ENCODE results near the gene CLDN3. TPM values are rescaled to one million over a fixed set of nuclear protein-coding genes. Genes with fewer than 3 reads are reported as not detected.

Gene CLDN3
- total and polyA plus RNA-seq, 2 of the 4 experiments (the other 2 are of a cell fraction), result 0.12 to 0.18 TPM

- no peak overlapping the region for H4K91ac ChIP-seq (ENCODE audit: insufficient read depth, low read depth, low read length)
- H3K27me3 ChIP-seq (ENCODE audit: control insufficient read depth, insufficient read depth, low read length), result no peaks in the 10 kb centered on the region
- no peaks in the 10 kb centered on the region for H3K9me3 ChIP-seq (ENCODE audit: control insufficient read depth, insufficient read depth, low read length)
- H2BK15ac ChIP-seq (ENCODE audit: low read depth, low read length), result no peak overlapping the region
- no peak overlapping the region for H3K23ac ChIP-seq (ENCODE audit: low read depth, low read length)
- in situ Hi-C loops (cut with MboI; ENCODE audit: low sequenced_read_pairs), result no loop called here
- H3K4me1 ChIP-seq (ENCODE audit: control insufficient read depth, insufficient read depth, low read length), result peaks cover 7% of the 10 kb centered on the region
- dilution Hi-C loops (cut with HindIII; ENCODE audit: low sequenced_read_pairs, unreplicated experiment), result no loop called here
- H4K5ac ChIP-seq (ENCODE audit: low read depth, low read length), result no peak overlapping the region
- H3K56ac ChIP-seq (ENCODE audit: extremely low read depth, insufficient read depth, low read length), result no peak overlapping the region
- POLR2A ChIA-PET (ENCODE audit: unreplicated experiment), result no interaction called here
- H3K79me1 ChIP-seq (ENCODE audit: low read depth in 1 of 2, low read length in 2 of 2), result peaks cover 5 to 20% of the 10 kb centered on the region in 2 experiments; a peak in 3 of 4 replicates
- H2BK20ac ChIP-seq (ENCODE audit: low read depth, low read length), result no peak overlapping the region
- DNase-seq (no peak), ATAC-seq (ENCODE audit: low read depth) (no peak)
- no peak overlapping the region for H3K4me3 ChIP-seq (ENCODE audit: insufficient read depth, low read depth, low read length)
- no peak overlapping the region for H3K27ac ChIP-seq (ENCODE audit: insufficient read depth, low read length)
- H3K36me3 ChIP-seq (ENCODE audit: control insufficient read depth, insufficient read depth, low read length), result 0 out of 2 replicates have a peak, but pooled peaks cover 2% of the 10 kb centered on the region
- no peak overlapping the region for H2BK120ac ChIP-seq (ENCODE audit: low read depth, low read length)
- WGBS, 2 experiments (ENCODE audit: extremely low coverage in 2 of 2, insufficient read length in 1 of 2), result 38% methylated on average over 2 of the region's 5 CpGs; no CpG with 5 or more reads in 1 of the 2 experiments
- H4K20me1 ChIP-seq (ENCODE audit: insufficient read depth, low read length), result peaks cover 3% of the 10 kb centered on the region; the same call in 1 of the 2 replicates
- no peak overlapping the region for H3K4me2 ChIP-seq (ENCODE audit: low read depth, low read length)
- no TSS peak for BruUV-seq (replicated peaks)
- H2AFZ ChIP-seq (replicated peaks; ENCODE audit: low read length, poor library complexity), result no peak overlapping the region
- no peak overlapping the region for H3K14ac ChIP-seq (replicated peaks; ENCODE audit: low read depth, low read length)
- no peak overlapping the region for H2AK5ac ChIP-seq (ENCODE audit: low read depth, low read length)
- no peak overlapping the region for H4K8ac ChIP-seq (ENCODE audit: low read depth in 2 of 2, low read length in 2 of 2)
- no peak overlapping the region for H3K18ac ChIP-seq (ENCODE audit: low read depth, low read length)
- TF ChIP-seq ELK1 (IDR thresholded peaks at IDR 0.05; ENCODE audit: borderline replicate concordance, low read depth, low read length) (no peak), FOS (IDR thresholded peaks at IDR 0.05; ENCODE audit: low read depth, low read length) (no peak), RFX5 (IDR thresholded peaks at IDR 0.05; ENCODE audit: low read depth, low read length) (no peak), RCOR1 (IDR thresholded peaks at IDR 0.05; ENCODE audit: insufficient replicate concordance, low read length) (no peak), MAFK (IDR thresholded peaks at IDR 0.05; ENCODE audit: low read depth, low read length) (no peak), CHD1 (IDR thresholded peaks at IDR 0.05; ENCODE audit: low read depth, low read length) (no peak), NFE2L2 (IDR thresholded peaks at IDR 0.05; ENCODE audit: low read depth, low read length) (no peak), SMC3 (IDR thresholded peaks at IDR 0.05; ENCODE audit: low read depth, low read length) (no peak), USF2 (IDR thresholded peaks at IDR 0.05; ENCODE audit: low read depth, low read length) (no peak), BHLHE40 (IDR thresholded peaks at IDR 0.05; ENCODE audit: low read depth, low read length) (no peak)
- H2AK9ac ChIP-seq (replicated peaks; ENCODE audit: low read depth, low read length, poor library complexity), result no peak overlapping the region
- H3K9ac ChIP-seq (ENCODE audit: low read depth, low read length), result no peak overlapping the region
- no peak overlapping the region; the same call in 1 of the 2 replicates for H3K4ac ChIP-seq (ENCODE audit: low read depth, low read length)
- H2BK5ac ChIP-seq (ENCODE audit: low read depth, low read length, poor library complexity, severe bottlenecking), result no peak overlapping the region
- CTCF ChIA-PET, result no interaction called here
- peaks cover 8% of the 10 kb centered on the region for H3K9me1 ChIP-seq (ENCODE audit: insufficient read depth, low read length)
- intact Hi-C loops (cut with micrococcal nuclease), result loop anchor here (10.0 kb wide), 1 partner anchor 53 kb away; no protein-coding TSS in a partner anchor
Observed at GRCh38 chr7:73741600-73741999, 28.5 kb downstream of the CLDN3 start.
